ENCODE measurements around the gene CTNNA3.

The CTNNA3 gene

GRCh38 chr10:67115972-67116371 is 580.0 kb downstream of the CTNNA3 start:
- no peaks in the 10 kb centered on the region; the same call in 1 of the 2 replicates for H3K9me2 ChIP-seq (replicated peaks; ENCODE audit: insufficient read depth, low read length)
- no peak overlapping the region for H3K9ac ChIP-seq (ENCODE audit: low read length)
- no peak for TF ChIP-seq EZH2phosphoT487 (conservative IDR thresholded peaks at IDR 0.05; ENCODE audit: low read length)
- TF ChIP-seq CTCF (IDR thresholded peaks at IDR 0.05; ENCODE audit: insufficient read depth, low read length, poor library complexity, severe bottlenecking) = no peak
- H3K79me2 ChIP-seq (ENCODE audit: insufficient read depth, low read length) = no peaks in the 10 kb centered on the region
- no peaks in the 10 kb centered on the region for H3K27me3 ChIP-seq (ENCODE audit: low read length)
- no peak overlapping the region for H3K27ac ChIP-seq (ENCODE audit: low read depth, low read length)
- no peaks in the 10 kb centered on the region for H3F3A ChIP-seq (ENCODE audit: insufficient read depth)
- no peak overlapping the region for H2AFZ ChIP-seq (ENCODE audit: low read depth, low read length, severe bottlenecking)
- no peak overlapping the region for H3K4me3 ChIP-seq (ENCODE audit: insufficient read depth, low read length, poor library complexity, severe bottlenecking)
- no peak overlapping the region for H3K4me2 ChIP-seq (ENCODE audit: low read depth, low read length, poor library complexity, severe bottlenecking)
- H3K9me3 ChIP-seq (ENCODE audit: insufficient read depth, low read length) = no peaks in the 10 kb centered on the region
- H4K20me1 ChIP-seq (ENCODE audit: low read depth, low read length) = no peaks in the 10 kb centered on the region
- H3K36me3 ChIP-seq (ENCODE audit: low read length) = no peaks in the 10 kb centered on the region

GRCh38 chr10:67114945-67115344 is 581.0 kb downstream of the CTNNA3 start:
- Histone ChIP-seq H3K27ac (ENCODE audit: low read depth, low read length) (no peak overlapping the region), H3K9me2 (replicated peaks; ENCODE audit: insufficient read depth, low read length) (no peaks in the 10 kb centered on the region; the same call in 1 of the 2 replicates), H3K27me3 (ENCODE audit: low read length) (no peaks in the 10 kb centered on the region), H3K9me3 (ENCODE audit: insufficient read depth, low read length) (no peaks in the 10 kb centered on the region), H3K36me3 (ENCODE audit: low read length) (no peaks in the 10 kb centered on the region), H2AFZ (ENCODE audit: low read depth, low read length, severe bottlenecking) (no peak overlapping the region), H4K20me1 (ENCODE audit: low read depth, low read length) (no peaks in the 10 kb centered on the region), H3K79me2 (ENCODE audit: insufficient read depth, low read length) (no peaks in the 10 kb centered on the region), H3F3A (ENCODE audit: insufficient read depth) (no peaks in the 10 kb centered on the region), H3K9ac (ENCODE audit: low read length) (no peak overlapping the region), H3K4me2 (ENCODE audit: low read depth, low read length, poor library complexity, severe bottlenecking) (no peak overlapping the region), H3K4me3 (ENCODE audit: insufficient read depth, low read length, poor library complexity, severe bottlenecking) (no peak overlapping the region)
- TF ChIP-seq EZH2phosphoT487 (conservative IDR thresholded peaks at IDR 0.05; ENCODE audit: low read length) (no peak), CTCF (IDR thresholded peaks at IDR 0.05; ENCODE audit: insufficient read depth, low read length, poor library complexity, severe bottlenecking) (no peak)

- no peak overlapping the region for H3K27ac ChIP-seq (ENCODE audit: low read depth, low read length)
- no peaks in the 10 kb centered on the region for H3F3A ChIP-seq (ENCODE audit: insufficient read depth)
- H2AFZ ChIP-seq (ENCODE audit: low read depth, low read length, severe bottlenecking) = no peak overlapping the region
- H3K79me2 ChIP-seq (ENCODE audit: insufficient read depth, low read length) = no peaks in the 10 kb centered on the region
- no peaks in the 10 kb centered on the region for H3K9me3 ChIP-seq (ENCODE audit: insufficient read depth, low read length)
- H3K36me3 ChIP-seq (ENCODE audit: low read length) = no peaks in the 10 kb centered on the region
- no peak overlapping the region for H3K4me2 ChIP-seq (ENCODE audit: low read depth, low read length, poor library complexity, severe bottlenecking)
- no peaks in the 10 kb centered on the region; the same call in 1 of the 2 replicates for H3K9me2 ChIP-seq (replicated peaks; ENCODE audit: insufficient read depth, low read length)
- H3K4me3 ChIP-seq (ENCODE audit: insufficient read depth, low read length, poor library complexity, severe bottlenecking) = no peak overlapping the region
- no peaks in the 10 kb centered on the region for H3K27me3 ChIP-seq (ENCODE audit: low read length)
- no peaks in the 10 kb centered on the region for H4K20me1 ChIP-seq (ENCODE audit: low read depth, low read length)
- no peak for TF ChIP-seq EZH2phosphoT487 (conservative IDR thresholded peaks at IDR 0.05; ENCODE audit: low read length)
- TF ChIP-seq CTCF (IDR thresholded peaks at IDR 0.05; ENCODE audit: insufficient read depth, low read length, poor library complexity, severe bottlenecking) = no peak
- H3K9ac ChIP-seq (ENCODE audit: low read length) = no peak overlapping the region
Observed at GRCh38 chr10:67112765-67113164, 583.2 kb downstream of the CTNNA3 start.
